Measurements from ENCODE around the gene PPP1R13B.
"Not testable (repeated sequence)": the region's sequence is repeated elsewhere in the genome, so short reads cannot be mapped to it uniquely, and the experiment has no call there.

Gene PPP1R13B

DNA sequence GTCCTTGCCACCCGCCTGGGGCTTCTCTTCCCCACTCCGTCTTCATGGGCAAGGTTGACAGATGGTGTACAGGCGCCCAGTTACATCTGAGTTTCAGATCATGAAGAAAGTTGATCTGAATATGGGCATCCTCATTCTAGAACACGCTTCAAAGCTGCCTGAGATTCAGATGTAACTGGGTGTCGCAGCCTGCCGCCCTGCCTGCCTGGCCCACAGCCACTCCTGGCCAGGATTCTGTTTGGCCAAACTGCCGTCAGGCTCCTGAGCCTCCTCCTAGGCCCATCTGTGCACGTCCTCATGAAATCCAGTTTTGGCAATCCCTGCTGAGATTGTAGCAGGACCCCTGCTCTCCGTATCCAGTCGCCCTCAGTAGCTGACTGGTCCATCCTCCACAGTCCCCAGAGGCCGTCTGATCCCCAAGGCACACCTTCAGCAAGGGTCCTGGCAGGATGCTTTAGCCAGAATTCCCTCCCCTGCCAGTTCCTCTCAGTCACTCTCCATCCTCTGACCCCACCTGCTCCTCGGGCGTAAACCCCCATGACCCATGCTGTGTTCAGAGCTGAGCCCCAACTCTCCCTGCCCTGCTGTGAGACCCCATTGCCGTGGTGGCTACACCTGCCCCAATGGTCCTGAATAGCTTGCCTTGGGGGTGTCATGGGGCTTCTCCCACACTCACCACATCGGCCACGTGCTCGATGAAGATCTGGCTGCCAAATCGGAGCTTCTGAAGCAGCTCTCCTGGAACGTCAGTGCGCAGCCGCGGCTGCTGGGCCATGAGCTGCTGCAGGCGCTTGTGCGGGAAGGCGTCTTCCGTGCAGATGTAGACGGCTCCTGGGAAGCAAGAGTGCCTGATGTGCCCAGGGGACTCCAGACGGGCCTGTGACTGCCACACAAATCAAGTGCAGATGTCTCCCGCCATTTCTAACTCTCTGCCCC is 144.6 kb downstream of the PPP1R13B start:
- in situ Hi-C loops (cut with MboI; ENCODE audit: low sequenced_read_pairs) = no loop called here

DNA sequence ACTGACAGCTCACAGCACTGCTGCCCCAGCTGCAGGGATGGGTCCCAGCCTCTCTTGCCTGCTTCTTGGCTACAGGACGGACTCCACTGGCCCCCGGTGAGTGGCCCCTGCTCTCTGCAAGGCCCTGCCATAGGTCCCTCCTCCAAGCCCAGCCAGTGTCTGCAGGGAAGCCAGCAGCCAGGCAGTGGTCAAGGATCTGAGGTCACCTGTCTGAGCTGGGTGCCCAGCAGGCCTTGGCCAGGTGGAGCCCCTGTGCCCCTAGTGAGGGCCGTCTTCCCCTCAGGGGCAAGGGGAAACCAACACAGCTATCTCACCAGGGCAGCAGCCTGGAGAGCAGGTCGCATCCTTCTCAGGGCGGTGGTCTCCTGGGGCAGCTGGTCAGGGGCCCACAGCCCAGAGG is 145.3 kb downstream of the PPP1R13B start:
- in situ Hi-C loops (cut with MboI; ENCODE audit: low sequenced_read_pairs) = no loop called here

DNA sequence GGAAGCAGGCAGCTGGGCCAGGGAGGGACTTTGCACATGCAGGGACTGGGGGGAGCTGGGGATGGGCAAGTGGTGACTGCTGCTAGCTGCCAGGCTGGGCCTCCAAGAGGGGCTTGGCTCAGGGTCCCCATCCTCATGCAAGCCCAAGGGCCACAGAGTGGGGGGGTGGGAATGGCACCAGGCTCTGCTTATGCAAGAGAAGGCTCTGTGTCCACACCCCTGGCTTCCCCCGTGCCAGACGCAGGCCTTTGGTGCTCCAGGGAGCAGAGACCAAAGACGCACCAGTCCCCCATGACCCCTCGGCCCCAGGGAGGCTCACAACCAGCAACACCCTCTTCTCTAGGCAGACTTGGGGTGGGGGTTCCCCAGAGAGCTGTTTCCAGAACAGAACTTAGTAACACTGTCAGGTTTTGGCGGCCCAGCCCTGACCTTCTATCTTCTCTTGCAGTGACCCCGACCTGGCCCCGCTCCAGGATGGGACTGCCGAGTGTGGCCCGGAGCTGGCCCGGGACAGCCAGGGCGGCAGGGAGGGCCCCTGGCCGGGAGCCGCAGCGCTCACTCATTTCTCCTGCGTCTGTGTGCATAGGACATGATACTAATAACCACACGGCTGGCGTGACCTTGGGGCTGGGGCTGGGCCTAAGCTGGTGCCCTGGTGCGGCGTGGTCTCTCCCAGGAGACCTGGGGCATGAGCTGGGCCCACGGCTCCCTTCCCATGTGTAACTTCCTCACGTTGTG is 146.5 kb downstream of the PPP1R13B start:
- in situ Hi-C loops (cut with MboI; ENCODE audit: low sequenced_read_pairs) = no loop called here

DNA sequence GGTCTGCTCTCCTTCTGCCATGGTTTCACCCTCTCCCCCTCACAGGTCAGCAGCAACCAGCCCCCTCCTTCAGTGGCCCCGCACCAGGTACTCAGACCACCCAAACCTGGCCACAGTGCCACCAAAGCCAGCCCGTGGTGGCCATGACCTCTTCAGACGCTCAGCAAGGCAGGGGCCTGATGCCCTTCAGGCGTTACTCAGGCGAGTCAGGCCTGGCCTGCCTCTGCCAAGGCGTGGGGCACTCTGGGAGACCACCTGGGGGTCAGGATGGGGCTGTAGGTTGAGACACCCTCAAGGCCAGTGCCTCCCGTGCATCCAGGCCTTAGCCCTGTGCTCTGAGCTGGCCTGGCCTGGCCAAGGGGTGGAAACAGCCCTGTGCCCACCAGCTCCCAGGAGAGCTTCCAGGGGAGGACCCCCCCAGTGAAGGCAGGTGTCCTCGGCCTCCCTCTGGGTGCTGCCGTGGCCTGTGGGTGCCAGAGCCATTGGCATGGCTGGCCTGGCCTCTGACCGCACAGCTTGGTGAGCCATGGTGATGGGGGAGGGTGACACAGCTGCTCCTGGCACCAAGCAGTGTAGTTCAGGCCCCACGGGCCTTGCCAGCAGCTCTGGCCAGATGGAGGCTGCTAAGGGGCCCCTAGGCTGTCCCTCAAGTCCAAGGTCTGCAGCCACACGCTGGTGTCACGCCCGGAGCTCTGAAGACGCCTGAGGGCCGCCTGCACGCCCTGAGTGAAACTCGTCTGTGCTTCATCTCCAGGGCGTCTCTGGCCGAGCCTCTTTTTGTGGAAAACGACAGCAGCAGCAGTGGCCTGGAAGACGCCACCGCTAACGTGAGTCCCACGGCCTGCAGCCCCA is 147.2 kb downstream of the PPP1R13B start:
- in situ Hi-C loops (cut with MboI; ENCODE audit: low sequenced_read_pairs) = no loop called here

DNA sequence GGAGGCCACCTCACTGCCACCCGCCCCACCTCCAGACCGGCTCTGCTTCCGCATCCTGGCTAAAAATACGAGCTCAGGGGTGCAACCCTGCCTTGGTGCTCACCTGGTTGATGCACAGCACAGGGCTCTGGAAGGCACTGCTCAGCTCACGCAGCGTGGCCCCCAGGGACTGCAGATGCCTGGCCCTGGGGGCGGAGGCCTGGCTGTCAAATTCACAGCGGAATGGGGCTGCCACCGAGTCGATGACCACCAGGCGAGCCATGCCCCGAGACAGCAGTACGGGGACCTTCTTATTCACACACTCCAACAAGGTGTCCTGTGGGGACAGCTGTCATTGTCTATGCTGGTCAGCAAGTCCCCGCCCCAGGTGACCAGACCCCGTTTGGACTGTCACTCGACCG is 148.1 kb downstream of the PPP1R13B start:
- in situ Hi-C loops (cut with MboI; ENCODE audit: low sequenced_read_pairs) = no loop called here

DNA sequence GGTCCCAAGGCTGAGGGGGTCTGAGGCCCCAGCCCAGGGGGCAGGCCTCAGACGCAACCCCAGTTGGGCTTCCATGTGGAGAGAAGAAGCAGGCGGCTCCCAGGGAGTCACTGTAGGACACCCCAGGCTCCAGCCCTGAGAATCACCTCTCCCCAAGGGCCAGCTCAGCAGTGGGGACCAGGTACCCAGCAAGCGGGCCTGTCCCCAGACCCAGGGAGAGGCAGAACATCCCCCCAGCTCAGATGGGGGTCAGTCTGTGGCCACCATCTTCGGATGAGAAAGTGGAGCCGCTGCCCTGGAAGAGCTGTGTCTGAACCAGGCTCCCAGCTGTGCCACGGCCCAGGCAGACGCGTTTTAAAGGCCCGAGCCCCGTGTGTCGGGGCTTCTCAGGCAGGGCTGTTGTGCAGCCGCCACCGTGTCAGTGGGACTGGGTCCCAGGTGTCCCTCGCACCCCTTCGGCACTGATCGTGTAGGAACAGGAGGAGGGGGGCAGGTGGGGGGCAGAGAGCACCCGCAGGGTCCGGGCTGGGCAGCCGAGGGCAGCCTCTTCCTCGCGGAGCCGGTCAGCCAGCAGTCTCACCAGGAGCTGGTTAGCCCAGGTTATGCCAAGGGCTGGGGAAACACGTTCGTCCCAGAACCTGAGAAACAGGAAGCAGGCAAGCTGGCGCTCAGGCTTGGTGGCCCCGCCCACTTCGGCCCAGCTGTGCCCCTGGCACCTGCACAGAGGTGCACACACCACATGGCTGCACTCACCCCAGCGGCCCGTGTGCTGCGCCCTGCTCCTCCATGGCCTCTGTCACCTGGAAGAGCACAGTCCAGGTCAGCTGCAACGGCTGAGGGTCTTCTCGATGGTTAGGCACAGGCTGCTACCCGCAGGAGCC is 148.8 kb downstream of the PPP1R13B start:
- in situ Hi-C loops (cut with MboI; ENCODE audit: low sequenced_read_pairs) = no loop called here

DNA sequence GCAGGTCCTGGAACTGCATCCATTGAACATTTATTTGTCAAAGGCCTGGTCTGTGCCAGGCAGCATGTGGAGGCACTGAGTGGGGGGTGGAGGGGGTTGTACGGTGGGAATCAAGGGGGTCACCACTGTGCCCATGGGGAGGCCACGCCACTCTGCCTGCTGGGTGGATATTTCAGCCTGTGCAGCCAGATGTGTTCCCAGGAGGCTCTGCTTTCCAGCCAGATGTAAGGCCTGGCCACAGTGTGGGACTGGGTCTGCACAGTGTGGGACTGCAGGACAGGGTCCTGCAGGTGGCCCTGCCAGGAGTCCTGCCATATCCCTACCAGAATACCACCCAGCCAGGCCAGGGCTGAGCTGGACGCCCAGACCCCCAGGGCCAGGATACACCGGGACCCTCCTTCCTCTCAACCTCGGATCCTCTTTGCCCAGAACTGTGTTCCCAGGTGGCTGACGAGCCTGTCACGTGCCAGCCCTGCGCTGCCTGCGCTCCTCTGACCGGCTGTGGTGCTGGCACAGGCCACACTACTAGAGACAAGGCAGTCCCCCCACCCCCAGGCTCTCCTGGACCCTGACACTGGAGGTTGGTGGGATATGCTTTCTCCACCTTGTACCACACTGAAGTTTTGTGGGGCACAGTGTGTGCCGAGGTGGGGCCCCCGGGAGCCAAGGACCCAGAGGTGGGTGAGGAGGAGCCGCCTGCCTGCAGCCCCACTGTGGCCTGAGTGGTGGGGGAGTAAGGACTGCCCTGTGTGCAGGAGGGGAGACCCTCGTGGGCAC is 149.6 kb downstream of the PPP1R13B start:
- in situ Hi-C loops (cut with MboI; ENCODE audit: low sequenced_read_pairs) = no loop called here

DNA sequence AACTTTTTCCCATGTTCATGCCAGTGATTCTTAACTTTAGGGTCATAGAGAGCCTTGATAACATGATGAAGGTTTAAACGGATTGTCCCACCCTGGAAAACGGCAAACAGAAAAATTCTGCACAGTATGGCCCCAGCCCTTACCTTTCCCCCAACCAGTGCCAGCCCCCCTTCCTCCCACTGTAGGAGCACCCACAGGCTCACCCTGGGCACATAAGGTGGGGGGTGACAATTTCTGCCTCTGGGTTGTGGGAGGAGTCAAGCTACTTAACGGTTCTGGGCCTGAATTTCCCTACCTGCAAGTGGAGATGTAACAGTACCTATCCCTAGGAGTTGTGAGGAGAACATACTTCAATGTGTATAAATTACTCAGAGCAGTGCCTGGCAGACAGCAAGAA is 150.2 kb downstream of the PPP1R13B start:
- in situ Hi-C loops (cut with MboI; ENCODE audit: low sequenced_read_pairs) = no loop called here

DNA sequence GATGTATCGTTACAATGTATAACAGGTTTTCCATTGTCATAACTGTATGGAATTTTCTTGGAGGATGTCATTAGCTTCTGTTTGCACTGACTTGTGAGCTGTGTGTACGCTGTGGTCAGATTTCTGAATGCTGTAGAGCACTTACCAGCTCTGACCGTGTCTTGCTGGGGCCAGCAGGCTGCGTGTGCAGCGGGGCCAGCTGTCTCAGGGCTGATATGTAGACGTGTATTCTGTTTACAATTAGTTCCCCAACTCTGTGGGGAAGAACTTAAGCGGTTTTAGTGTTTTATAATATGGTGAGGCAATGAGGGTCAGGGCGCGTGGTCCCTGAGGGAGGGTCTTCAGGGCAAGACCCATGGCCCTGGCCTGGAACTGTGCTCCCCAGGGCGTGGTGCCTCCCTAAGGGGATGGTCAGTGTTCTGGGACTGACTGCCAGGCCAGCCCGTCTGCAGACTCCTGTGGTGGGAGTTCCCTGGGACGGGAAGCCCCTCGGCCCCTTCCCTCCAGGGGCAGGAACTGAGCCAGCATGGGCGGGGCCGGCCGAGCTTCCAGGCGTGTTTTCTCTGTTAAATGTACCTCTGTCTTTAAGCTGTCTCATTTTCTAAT is 150.8 kb downstream of the PPP1R13B start:
- in situ Hi-C loops (cut with MboI; ENCODE audit: low sequenced_read_pairs) = no loop called here

DNA sequence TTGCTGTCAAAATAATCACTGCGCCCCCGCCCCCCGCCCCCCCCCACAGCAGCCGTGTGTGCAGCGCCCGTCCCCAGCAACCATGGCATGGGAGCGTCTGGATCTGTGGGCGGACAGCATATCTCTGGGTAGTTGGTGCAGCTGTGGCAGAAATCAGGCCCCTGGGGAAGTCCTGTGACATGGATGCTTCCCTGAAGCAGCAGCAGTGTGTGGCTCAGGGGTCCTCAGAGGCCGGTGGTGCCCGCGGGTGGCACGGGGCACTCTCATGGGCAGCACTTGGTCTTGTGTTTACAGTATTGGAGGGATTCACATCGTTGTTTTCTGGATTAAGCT is 151.3 kb downstream of the PPP1R13B start:
- in situ Hi-C loops (cut with MboI; ENCODE audit: low sequenced_read_pairs) = no loop called here

DNA sequence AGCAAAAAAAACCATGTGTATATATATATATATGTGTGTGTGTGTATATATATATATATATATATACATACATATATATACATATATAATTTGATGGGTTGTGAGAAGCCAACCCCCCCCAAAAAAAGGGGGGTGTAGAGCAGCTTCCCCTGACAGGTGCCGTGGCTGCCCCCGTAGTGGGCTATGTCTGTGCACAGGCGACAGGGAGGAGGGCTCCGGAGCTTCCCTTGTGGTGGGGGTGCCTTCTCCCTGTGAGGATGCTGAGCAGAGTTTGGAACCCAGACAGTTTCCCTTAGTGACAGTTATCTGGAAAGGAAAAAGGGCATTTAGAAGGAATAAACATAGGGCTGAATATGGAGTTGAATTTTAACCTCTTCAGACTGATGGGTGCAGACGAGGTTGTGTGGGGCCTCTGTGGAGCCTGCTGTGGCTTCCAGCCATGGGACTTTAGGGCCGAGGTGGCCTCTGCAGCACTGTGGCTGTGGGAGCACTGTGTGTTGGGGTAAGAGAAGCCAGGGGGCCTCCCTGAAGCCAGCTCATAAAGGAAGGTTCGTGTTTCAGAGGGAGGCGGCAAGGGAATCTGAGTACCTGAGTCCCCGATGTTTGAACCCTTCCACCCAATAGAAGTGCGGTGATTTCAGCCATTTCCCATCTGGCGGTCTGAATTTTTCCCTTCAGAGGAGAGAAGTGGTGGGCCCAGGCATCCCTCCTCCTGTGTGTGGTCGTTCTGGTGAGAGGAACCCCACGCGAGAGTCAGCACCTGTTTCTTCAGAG is 151.9 kb downstream of the PPP1R13B start:
- in situ Hi-C loops (cut with MboI; ENCODE audit: low sequenced_read_pairs) = no loop called here

DNA sequence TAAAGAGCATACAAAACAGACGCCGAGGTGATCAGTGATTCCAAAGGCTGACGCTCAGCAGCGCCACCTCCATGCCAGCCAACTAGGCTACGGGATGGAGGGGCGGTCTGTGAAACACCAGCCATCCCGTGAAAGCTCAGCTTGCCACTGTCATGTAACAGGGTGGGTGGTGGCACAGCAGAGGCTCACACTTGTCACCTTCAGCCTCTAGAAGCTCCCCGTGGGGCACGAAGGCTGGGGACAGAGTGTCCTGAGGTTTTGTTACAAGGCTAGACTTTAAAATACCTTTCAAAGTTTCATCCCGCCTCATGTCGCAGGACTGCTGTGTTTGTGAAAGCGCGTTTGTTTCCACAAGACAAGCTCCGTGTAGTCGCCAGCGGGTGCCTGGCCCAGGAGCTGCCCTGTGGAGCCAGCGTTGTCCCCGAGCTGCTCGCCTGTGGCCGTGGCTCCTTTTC is 152.8 kb downstream of the PPP1R13B start:
- in situ Hi-C loops (cut with MboI; ENCODE audit: low sequenced_read_pairs) = no loop called here

DNA sequence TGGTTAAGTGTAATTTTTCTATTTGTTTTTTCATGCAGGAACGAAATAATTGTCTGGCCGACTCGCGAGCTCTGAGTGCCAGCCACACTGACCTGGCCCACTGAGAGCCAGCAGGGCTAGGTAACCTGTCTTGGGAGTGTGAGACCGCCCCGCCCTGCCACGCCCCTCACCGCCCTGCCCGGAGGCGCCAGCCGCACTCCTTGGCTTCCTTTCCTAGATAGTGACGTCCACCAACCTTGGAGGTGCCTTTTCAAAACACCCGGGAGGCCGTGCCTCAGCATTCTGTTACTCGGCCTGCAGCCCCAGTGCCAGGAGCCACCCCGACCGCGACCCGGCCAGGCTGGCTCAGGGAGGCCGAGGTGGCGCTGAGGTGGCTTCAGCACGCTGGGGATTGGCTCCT is 153.9 kb downstream of the PPP1R13B start:
- in situ Hi-C loops (cut with MboI; ENCODE audit: low sequenced_read_pairs) = no loop called here

DNA sequence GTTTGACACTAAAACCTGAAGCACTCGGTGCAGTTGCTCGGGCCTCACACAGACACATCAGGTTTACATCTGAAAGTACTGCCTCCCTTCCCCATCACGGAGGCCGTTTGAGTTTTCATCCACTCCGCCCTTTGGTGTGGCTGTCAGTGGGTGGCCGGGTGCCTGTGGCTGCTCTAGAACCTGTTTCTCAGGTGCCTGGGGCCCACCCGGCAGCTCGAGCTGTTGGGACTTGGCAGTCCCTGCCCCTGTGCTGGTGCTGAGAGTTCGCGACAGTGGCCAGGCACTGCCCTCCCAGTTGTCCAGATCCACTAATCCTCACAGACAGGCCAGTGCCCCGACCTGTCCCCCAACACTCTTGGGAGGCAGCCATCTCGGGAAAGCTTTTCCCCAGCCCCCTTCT is 154.5 kb downstream of the PPP1R13B start:
- in situ Hi-C loops (cut with MboI; ENCODE audit: low sequenced_read_pairs) = no loop called here

DNA sequence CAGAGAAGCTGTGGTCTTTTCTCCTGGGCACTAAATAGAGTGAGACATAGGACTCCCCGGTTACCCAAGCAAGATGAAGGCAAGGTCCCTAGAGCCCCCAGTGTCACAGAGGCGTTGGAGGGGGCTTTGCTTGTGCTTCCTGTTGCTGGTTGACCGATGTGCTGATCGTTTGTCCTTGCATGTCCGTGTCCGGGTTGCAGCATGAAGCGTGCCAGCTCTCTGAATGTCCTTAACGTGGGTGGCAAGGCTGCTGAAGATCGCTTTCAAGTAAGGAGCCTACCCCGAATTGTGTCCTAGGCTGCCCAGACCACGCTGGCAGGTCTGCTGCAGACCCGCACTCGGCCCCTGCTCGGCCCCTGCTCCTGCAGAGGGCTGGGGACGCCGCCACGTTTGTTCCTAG is 155.2 kb downstream of the PPP1R13B start:
- in situ Hi-C loops (cut with MboI; ENCODE audit: low sequenced_read_pairs) = no loop called here

DNA sequence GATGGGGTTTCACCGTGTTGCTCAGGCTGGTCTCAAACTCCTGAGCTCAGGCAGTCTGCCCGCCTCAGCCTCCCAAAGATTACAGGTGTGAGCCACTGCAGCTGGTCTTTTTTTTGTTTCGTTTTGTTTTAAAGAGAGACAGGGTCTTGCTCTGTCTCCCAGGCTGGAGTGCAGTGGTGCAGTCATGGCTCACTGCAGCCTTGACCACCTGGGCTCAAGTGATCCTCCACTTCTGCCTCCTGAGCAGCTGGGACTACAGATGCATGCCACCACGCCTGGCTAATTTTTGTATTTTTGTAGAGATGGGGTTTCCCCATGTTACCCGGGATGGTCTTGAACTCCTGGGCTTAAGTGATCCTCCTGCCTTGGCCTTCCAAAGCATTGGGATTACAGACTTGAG is 155.7 kb downstream of the PPP1R13B start:
- in situ Hi-C loops (cut with MboI; ENCODE audit: low sequenced_read_pairs) = not testable (repeated sequence)

DNA sequence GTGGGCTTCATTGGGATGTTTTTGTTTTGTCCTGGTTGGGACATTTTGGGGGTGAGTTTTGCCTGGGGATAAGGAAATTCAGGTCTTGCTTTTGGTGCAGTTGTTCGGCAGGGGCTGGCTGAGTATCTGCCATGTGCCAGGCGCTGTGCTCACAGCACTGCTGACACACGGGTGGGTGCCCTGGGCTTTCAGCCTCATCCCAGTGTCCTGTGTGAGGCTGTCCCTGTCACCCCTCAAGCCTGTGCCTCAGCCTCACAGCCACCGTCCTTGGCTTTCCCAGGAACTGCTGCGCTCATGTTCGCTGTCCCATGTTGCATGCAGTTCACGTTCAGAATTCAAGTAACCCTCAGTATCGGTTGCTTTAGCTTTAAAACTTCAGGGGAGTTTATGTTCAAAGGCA is 157.0 kb downstream of the PPP1R13B start:
- in situ Hi-C loops (cut with MboI; ENCODE audit: low sequenced_read_pairs) = no loop called here

Measured in HL-60/S4 treated with phorbol 12-myristate 13-acetate at 8.2 ng/mL for 4 days and 3 days (cell line).